ENCODE results near the gene TIMP3.

DNA sequence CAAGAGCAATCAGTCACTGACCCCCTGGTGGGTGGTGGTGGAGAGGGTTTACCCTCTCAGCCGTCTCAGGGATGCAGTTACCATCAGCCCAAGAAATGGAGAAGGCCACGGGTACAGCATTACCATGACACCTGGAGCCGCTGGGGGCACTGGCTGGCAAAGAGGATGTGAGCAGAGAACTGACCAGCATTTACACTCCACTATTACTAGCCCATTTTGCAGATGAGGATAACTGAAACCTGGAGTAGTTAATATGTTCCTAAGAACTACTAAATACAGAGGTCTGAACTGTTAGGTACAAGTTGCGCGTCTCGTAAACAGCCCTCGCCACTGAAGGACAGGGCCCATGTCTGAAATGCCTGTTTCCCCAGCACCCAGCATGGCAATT lies 79.0 kb downstream of the TIMP3 start:
- TF ChIP-seq, protein P1, sequence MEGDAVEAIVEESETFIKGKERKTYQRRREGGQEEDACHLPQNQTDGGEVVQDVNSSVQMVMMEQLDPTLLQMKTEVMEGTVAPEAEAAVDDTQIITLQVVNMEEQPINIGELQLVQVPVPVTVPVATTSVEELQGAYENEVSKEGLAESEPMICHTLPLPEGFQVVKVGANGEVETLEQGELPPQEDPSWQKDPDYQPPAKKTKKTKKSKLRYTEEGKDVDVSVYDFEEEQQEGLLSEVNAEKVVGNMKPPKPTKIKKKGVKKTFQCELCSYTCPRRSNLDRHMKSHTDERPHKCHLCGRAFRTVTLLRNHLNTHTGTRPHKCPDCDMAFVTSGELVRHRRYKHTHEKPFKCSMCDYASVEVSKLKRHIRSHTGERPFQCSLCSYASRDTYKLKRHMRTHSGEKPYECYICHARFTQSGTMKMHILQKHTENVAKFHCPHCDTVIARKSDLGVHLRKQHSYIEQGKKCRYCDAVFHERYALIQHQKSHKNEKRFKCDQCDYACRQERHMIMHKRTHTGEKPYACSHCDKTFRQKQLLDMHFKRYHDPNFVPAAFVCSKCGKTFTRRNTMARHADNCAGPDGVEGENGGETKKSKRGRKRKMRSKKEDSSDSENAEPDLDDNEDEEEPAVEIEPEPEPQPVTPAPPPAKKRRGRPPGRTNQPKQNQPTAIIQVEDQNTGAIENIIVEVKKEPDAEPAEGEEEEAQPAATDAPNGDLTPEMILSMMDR (IDR thresholded peaks at IDR 0.05), result no peak
- TF ChIP-seq POLR2A (IDR thresholded peaks at IDR 0.05) (no peak), POLR2AphosphoS5 (IDR thresholded peaks at IDR 0.05) (no peak)

Measured in breast epithelium (tissue), 3 donors.